ENCODE data around the gene PPP4R3B.
A peak's percentile ranks its signal among the peaks of the same experiment; 100 is the strongest.

Gene PPP4R3B

DNA sequence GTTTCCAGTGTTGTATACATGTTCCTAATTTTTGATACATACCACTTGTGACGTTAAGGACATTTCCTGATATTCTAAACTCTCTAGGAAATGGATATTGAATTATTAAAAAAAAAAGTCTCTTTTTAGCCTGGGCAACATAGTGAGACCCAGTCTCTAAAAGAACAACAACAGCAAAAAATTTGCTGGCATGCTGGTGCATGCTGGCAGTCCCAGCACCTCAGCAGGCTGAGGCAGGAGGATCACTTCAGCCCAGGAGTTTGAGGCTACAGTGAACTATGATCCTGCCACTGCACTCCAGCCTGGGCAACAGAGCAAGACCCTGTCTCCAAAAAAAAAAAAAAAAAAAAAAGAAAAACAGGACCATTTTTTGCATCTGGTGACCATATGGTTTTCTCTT is 10.5 kb upstream of the PPP4R3B start:
- TF ChIP-seq CTCF (IDR thresholded peaks at IDR 0.05) = no peak
- no peak for DNase-seq
- Histone ChIP-seq H3K4me1 (peaks cover 0 to 12% (median 4%) of the 10 kb centered on the region in 4 donors), H3K36me3 (peaks cover 0 to 24% (median 0%) of the 10 kb centered on the region in 3 donors), H3K27ac (no peak overlapping the region), H3K9me3 (no peaks in the 10 kb centered on the region), H3K27me3 (no peaks in the 10 kb centered on the region), H3K4me3 (no peak overlapping the region)
- intact Hi-C loops (cut with DNase I; ENCODE audit: low total_unique reads) = loop anchor here (2.0 kb wide), 1 partner anchor 51 kb away; no protein-coding TSS in a partner anchor

DNA sequence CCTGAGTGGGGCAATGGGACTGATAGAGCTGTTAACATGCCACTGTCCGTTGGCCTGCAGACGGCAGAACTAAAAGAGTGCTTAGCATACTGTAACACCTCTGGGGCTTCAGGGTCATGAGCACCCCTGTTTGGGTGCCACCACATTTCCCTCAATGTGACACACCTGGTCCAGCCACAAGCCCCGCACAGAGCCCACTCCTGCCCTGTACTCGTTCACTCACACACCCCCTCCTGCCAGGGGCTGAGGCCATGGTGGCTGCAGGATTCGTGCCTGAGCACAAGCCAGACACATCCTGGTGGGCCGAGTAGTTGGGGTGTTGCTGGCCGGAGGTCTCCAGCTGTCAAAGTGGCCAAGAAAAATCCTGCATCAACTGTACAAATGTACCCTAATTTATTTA is 4.4 kb upstream of the PPP4R3B start:
- no peaks in the 10 kb centered on the region for H3K27me3 ChIP-seq
- intact Hi-C loops (cut with DNase I; ENCODE audit: low total_unique reads) = no loop called here
- DNase-seq = no peak
- H3K27ac ChIP-seq = no peak overlapping the region
- peaks cover 0 to 19% (median 5%) of the 10 kb centered on the region in 3 donors for H3K36me3 ChIP-seq
- H3K4me3 ChIP-seq = no peak overlapping the region
- TF ChIP-seq CTCF (IDR thresholded peaks at IDR 0.05) = no peak
- H3K4me1 ChIP-seq = peaks cover 0 to 49% (median 23%) of the 10 kb centered on the region in 4 donors
- H3K9me3 ChIP-seq = no peaks in the 10 kb centered on the region

- intact Hi-C loops (cut with DNase I; ENCODE audit: low total_unique reads) = no loop called here
- no peak overlapping the region for H3K27ac ChIP-seq
- no peak for DNase-seq
- no peaks in the 10 kb centered on the region for H3K9me3 ChIP-seq
- H3K36me3 ChIP-seq = peaks cover 0 to 13% (median 5%) of the 10 kb centered on the region in 3 donors
- H3K4me1 ChIP-seq = peaks cover 0 to 61% (median 27%) of the 10 kb centered on the region in 4 donors
- H3K27me3 ChIP-seq = no peaks in the 10 kb centered on the region
- no peak overlapping the region for H3K4me3 ChIP-seq
- no peak for TF ChIP-seq CTCF (IDR thresholded peaks at IDR 0.05)
These were observed 2.8 kb upstream of the PPP4R3B start for GRCh38 chr2:55620123-55620779.

GRCh38 chr2:55618275-55619055 is 1.0 kb upstream of the PPP4R3B start:
- Histone ChIP-seq H3K4me3 (peak overlapping the region; percentile 73 to 98), H3K4me1 (peaks cover 0 to 62% (median 28%) of the 10 kb centered on the region in 4 donors), H3K9me3 (no peaks in the 10 kb centered on the region), H3K27me3 (no peaks in the 10 kb centered on the region), H3K36me3 (peaks cover 5 to 23% (median 14%) of the 10 kb centered on the region in 3 donors), H3K27ac (peak overlapping the region; percentile 85 to 98)
- intact Hi-C loops (cut with DNase I; ENCODE audit: low total_unique reads) = loop anchor here (10.0 kb wide), 1 partner anchor 94 kb away; no protein-coding TSS in a partner anchor
- peak; percentile 56 to 72 for DNase-seq
- TF ChIP-seq CTCF (IDR thresholded peaks at IDR 0.05) = no peak

DNA sequence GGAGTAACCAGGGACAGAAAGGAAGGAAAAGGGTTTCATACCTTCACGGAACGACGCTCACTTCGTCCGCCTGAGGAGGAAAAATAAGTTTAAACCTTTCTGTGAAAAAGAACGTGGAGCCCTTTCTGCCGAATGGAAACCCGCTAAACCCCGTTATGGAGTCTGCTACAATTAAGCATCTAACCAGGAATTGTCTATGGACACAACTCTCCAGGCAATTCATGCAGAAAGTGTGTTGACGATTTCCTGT is 528 bp upstream of the PPP4R3B start:
- Histone ChIP-seq H3K36me3 (peaks cover 7 to 23% (median 14%) of the 10 kb centered on the region in 3 donors), H3K27me3 (no peaks in the 10 kb centered on the region), H3K9me3 (no peaks in the 10 kb centered on the region), H3K27ac (peak overlapping the region; percentile 85 to 98), H3K4me1 (peaks cover 0 to 59% (median 27%) of the 10 kb centered on the region in 4 donors), H3K4me3 (peak overlapping the region; percentile 73 to 98)
- DNase-seq = no peak
- intact Hi-C loops (cut with DNase I; ENCODE audit: low total_unique reads) = loop anchor here (10.0 kb wide), 1 partner anchor 93 kb away; no protein-coding TSS in a partner anchor
- no peak for TF ChIP-seq CTCF (IDR thresholded peaks at IDR 0.05)
